A549 (cell line): ENCODE data around the gene MEGF6. TPM values are rescaled to one million over a fixed set of nuclear protein-coding genes. Genes with fewer than 3 reads are reported as not detected.

ENCODE experiments used
- ATAC-seq, 2 experiments: fragments of 200-7000 bp in 1 of 2; fragments of >200 bp in 1 of 2; cut with Nextera tagmentation in 1 of 2; cut with Tn5 transposase in 1 of 2; 3 replicates each; pipeline versions ENCODE4 v1.8.0 to v1.9.1; 2018 to 2020; ENCODE audit warnings: mild to moderate bottlenecking in 1 of 2, moderate library complexity in 1 of 2
- CTCF ChIA-PET: fragments of 300-600 bp; sonication (Branson Sonifier 250); formaldehyde crosslinking; extraction: SDS; loops from one replicate; lab custom pipeline; 2021; ENCODE audit warnings: antibody characterized with exemption, inconsistent platforms; lab: Yijun Ruan, JAX
- POLR2A ChIA-PET: fragments of 350-600 bp; formaldehyde crosslinking; extraction: SDS; loops from one replicate; lab custom pipeline; 2021; ENCODE audit warnings: antibody characterized with exemption, inconsistent platforms; lab: Yijun Ruan, JAX
- DNase-seq, 2 experiments: peaks; one replicate each; pipeline versions ENCODE4 v3.0.0 to v3.0.0-alpha.2; 2011 to 2016; ENCODE audit warnings: low read depth in 1 of 2, low spot score in 1 of 2
- FAIRE-seq: peaks from 2 replicates; lab custom pipeline; 2011; peaks lifted over from hg19 to GRCh38; lab: Jason Lieb, UNC
- H3K27ac ChIP-seq, 2 experiments: fragments of >200 bp; sonication (Bioruptor Twin); formaldehyde crosslinking; 3 replicates each; pipeline ENCODE4 v1.5.1; 2016 to 2017
- H3K4me1 ChIP-seq: fragments of >200 bp; sonication (Bioruptor Twin); formaldehyde crosslinking; 3 replicates; pipeline ENCODE4 v1.6.1; 2016
- H3K4me2 ChIP-seq: fragments of >200 bp; sonication (Bioruptor Twin); formaldehyde crosslinking; 3 replicates; pipeline ENCODE4 v1.6.1; 2016
- H3K4me3 ChIP-seq: fragments of >200 bp; sonication (Bioruptor Twin); formaldehyde crosslinking; 3 replicates; pipeline ENCODE4 v1.5.1; 2016
- H3K9me3 ChIP-seq: fragments of >200 bp; sonication (Bioruptor Twin); formaldehyde crosslinking; 3 replicates; pipeline ENCODE4 v1.6.1; 2016
- BCL3 ChIP-seq: fragments of >200 bp; sonication (Bioruptor Twin); formaldehyde crosslinking; IDR thresholded peaks from 3 replicates; pipeline ENCODE4 v1.6.1; 2016
- CTCF ChIP-seq: fragments of >200 bp; sonication (Bioruptor Twin); formaldehyde crosslinking; IDR thresholded peaks from 3 replicates; pipeline ENCODE4 v1.5.1; 2016
- EP300 ChIP-seq, 2 experiments: fragments of >200 bp; sonication (Bioruptor Twin); formaldehyde crosslinking; IDR thresholded peaks; 2 replicates in 1 of 2; 3 replicates in 1 of 2; pipeline ENCODE4 v1.6.1; 2016 to 2017
- HDAC2 ChIP-seq: fragments of 200-600 bp; sonication (generic); IDR thresholded peaks from 2 replicates; pipeline ENCODE4 v1.6.1; 2016
- HEYL ChIP-seq: fragments of 250-450 bp; sonication (Bioruptor Pico); IDR thresholded peaks from 2 replicates; pipeline ENCODE4 v1.8.0; 2021; ENCODE audit warnings: mild to moderate bottlenecking, moderate library complexity
- HOXB13 ChIP-seq: fragments of 250-450 bp; sonication (Bioruptor Pico); IDR thresholded peaks from 2 replicates; pipeline ENCODE4 v1.5.0; 2020; ENCODE audit warnings: low read depth, mild to moderate bottlenecking, moderate library complexity
- JUN ChIP-seq, 2 experiments: fragments of >200 bp; sonication (Bioruptor Twin); formaldehyde crosslinking; IDR thresholded peaks; 2 replicates in 1 of 2; 3 replicates in 1 of 2; pipeline ENCODE4 v1.6.1; 2016 to 2017
- NPAS2 ChIP-seq: fragments of 250-450 bp; sonication (Bioruptor Pico); IDR thresholded peaks from 2 replicates; pipeline ENCODE4 v1.8.0; 2022; ENCODE audit warnings: mild to moderate bottlenecking, moderate library complexity, borderline replicate concordance
- PHF8 ChIP-seq: fragments of 200-600 bp; sonication (generic); IDR thresholded peaks from 2 replicates; pipeline ENCODE4 v1.6.1; 2016; ENCODE audit warnings: low read depth, mild to moderate bottlenecking, antibody characterized with exemption, moderate library complexity, borderline replicate concordance
- POLR2A ChIP-seq: IDR thresholded peaks from 2 replicates; pipeline ENCODE4 v1.6.1; 2012; ENCODE audit warnings: mild to moderate bottlenecking, low read length
- TP53 ChIP-seq: fragments of 250-450 bp; sonication (Bioruptor Pico); IDR thresholded peaks from 2 replicates; pipeline ENCODE4 v1.5.0; 2021; ENCODE audit warnings: mild to moderate bottlenecking, moderate library complexity
- ZFP36 ChIP-seq: fragments of 450-650 bp; IDR thresholded peaks from 2 replicates; pipeline ENCODE4 v1.6.1; 2014; ENCODE audit warnings: borderline replicate concordance; ENCODE audit not compliant: partially characterized antibody
- ZSCAN20 ChIP-seq: fragments of 250-450 bp; sonication (Bioruptor Pico); IDR thresholded peaks from 2 replicates; pipeline ENCODE4 v1.8.0; 2022; ENCODE audit warnings: mild to moderate bottlenecking, moderate library complexity
- WGBS: methylation state at CpG from one replicate; pipeline ENCODE4 v1.1.6; 2017; ENCODE audit errors: missing lambda C conversion rate; 5-methylcytosine and 5-hydroxymethylcytosine counted together
- polyA plus RNA-seq, 4 experiments: library from polyadenylated mRNA; depleted of rRNA in 3 of 4; stranded (reverse); fragments of >200 nt; fragmentation: RNase III in 1 of 4; extraction: RNeasy Plus Mini Kit Qiagen cat#74134 plus additional on column Dnase treatment in 1 of 4; gene quantifications; 2 replicates in 3 of 4; 3 replicates in 1 of 4; pipeline ENCODE4 v1.2.3, GENCODE V29; 2011 to 2017

MEGF6 gene
- polyA plus RNA-seq, 2 of the 4 experiments (the other 2 are of a cell fraction) = 0.66 to 13.7 TPM

- FAIRE-seq (no peak), ATAC-seq (no peak), DNase-seq (no peak)
- Histone ChIP-seq H3K9me3 (no peaks in the 10 kb centered on the region), H3K4me3 (no peak overlapping the region), H3K4me2 (no peak overlapping the region), H3K4me1 (no peaks in the 10 kb centered on the region), H3K27ac (no peak overlapping the region)
- no peak for TF ChIP-seq BCL3
- no peak for TF ChIP-seq ZSCAN20 (CRISPR knock-in tag)
- TF ChIP-seq POLR2A = no peak
- no peak for TF ChIP-seq EP300 (IDR thresholded peaks at IDR 0.05)
- TF ChIP-seq JUN (IDR thresholded peaks at IDR 0.05) = no peak
- WGBS = 76% methylated on average over 18 of the region's 29 CpGs
- POLR2A ChIA-PET = no interaction called here
- CTCF ChIA-PET = interaction anchor here (0.6 to 2.6 kb wide), 3 partner anchors 22 to 773 kb away, joined by 3 to 10 read pairs (median 3); no protein-coding TSS in a partner anchor
Observed at GRCh38 chr1:3596663-3597598, 14.4 kb downstream of the MEGF6 start.

GRCh38 chr1:3595949-3596348, 15.4 kb downstream of the MEGF6 start:
- no peak for FAIRE-seq
- TF ChIP-seq ZFP36 = peak; percentile 47
- no peak for TF ChIP-seq TP53 (CRISPR knock-in tag)
- Histone ChIP-seq H3K4me3 (no peak overlapping the region), H3K9me3 (no peaks in the 10 kb centered on the region), H3K27ac (no peak overlapping the region), H3K4me1 (no peaks in the 10 kb centered on the region), H3K4me2 (no peak overlapping the region)
- DNase-seq = no peak
- 100% methylated on average over 1 of the region's 7 CpGs for WGBS
- ATAC-seq = no peak
- ChIA-PET POLR2A (no interaction called here), CTCF (interaction anchor here (1.1 to 2.6 kb wide), 2 partner anchors 23 to 31 kb away, joined by 3 to 10 read pairs; no protein-coding TSS in a partner anchor)

- 73% methylated on average over 13 of the region's 31 CpGs for WGBS
- POLR2A ChIA-PET = no interaction called here
Observed at GRCh38 chr1:3594706-3595377, 16.5 kb downstream of the MEGF6 start.

More at GRCh38 chr1:3594706-3595377, 16.5 kb downstream of the MEGF6 start:
- TF ChIP-seq NPAS2 = no peak
- no peak for TF ChIP-seq PHF8
- TF ChIP-seq POLR2A = no peak
- TF ChIP-seq HOXB13 (CRISPR knock-in tag) = no peak
- TF ChIP-seq HDAC2 = no peak
- TF ChIP-seq CTCF = no peak
- no peak for TF ChIP-seq HEYL (CRISPR knock-in tag)
- TF ChIP-seq, all 56 proteins: peak for 0
- no peak for DNase-seq
- H3K9me3 ChIP-seq = no peaks in the 10 kb centered on the region
- FAIRE-seq = no peak
- no peak for ATAC-seq
- H3K27ac ChIP-seq = no peak overlapping the region
- H3K4me1 ChIP-seq = no peaks in the 10 kb centered on the region
- CTCF ChIA-PET = interaction anchor here (1.0 to 1.6 kb wide), 3 partner anchors 30 to 142 kb away, joined by 4 to 5 read pairs (median 4); no protein-coding TSS in a partner anchor
- no peak overlapping the region for H3K4me3 ChIP-seq
- H3K4me2 ChIP-seq = no peak overlapping the region
